Stimulated activated CD8-positive, alpha-beta memory T cell treated with anti-CD3 and anti-CD28 coated beads, Interleukin-12 subunit alpha, Interleukin-12 subunit beta, amount 100 ng/mL, for 1 hour (primary cell): ENCODE data around the gene HMBS.
"Not testable (repeated sequence)": the region's sequence is repeated elsewhere in the genome, so short reads cannot be mapped to it uniquely, and the experiment has no call there.

ENCODE experiments used
- DNase-seq: peaks from one replicate; pipeline ENCODE4 v3.0.0-alpha.2; 2020; ENCODE audit warnings: low read depth

Gene HMBS

DNA sequence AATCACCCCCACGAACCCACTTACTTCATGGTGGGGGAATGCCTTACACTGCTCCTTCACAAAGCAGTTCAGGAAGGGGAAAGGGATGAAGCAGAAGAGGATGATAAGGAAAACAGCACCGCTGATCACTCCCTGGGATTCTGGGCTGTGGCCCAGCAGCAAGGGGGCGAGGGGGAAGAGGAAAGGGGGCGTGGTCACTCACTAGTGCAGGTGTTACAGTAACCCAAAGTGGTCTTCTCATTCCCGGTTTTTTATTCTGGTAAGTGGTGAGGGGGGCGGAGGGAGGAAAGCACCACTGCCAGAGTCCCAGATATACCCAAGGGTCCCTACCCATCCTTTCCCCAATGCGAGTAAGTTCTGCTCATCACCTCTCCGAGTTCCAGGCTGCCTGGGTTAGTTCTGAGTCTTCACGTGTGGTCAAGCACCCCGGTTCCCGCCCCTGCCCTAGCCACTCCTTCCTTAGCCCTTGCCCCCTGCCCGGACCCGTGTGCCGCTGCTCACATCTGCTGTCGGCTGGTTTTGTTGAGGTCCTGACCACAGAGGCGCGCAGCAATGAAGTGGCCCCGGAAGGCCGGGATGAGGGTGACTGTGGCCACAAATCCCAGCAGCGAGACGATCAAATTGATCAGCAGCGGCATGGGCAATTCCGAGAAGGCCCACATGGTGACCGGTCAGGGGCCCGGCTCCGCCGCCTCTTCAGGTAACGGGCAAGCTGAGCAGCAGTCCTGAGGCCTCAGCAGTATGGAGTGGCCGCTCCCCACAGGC, 16.5 kb downstream of the HMBS start:
- DNase-seq: no peak

DNA sequence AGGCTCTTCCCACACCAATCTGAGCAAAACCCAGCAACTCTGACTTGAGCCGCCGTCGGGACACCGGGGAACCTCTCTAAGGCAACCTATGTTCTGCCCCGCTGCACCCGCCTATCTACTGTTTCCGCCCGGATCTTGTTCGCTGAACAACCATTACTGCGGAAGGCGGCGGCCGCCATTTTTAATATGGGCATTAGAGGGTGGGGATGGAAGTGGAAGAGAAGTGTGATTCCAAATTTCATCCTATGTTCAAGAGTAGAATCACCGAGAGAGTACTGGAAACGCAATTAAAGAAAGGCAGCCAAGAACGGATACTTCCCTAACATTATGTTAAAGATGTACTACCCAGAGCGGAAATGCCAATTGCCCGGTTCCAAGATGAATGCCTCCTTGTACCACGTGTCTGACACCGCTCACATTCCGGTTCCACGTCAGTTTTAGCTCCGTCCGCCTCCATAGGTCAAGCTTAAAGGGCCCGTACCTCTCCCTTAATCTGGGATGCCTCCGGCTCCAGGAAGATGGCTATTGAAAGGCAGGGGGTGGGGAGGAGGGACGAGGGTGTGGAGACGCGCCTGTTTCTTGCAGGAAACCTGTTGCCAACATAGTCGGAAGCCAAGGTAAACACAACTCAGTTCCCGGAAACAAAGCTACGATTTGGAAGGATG, 17.2 kb downstream of the HMBS start, which contains the start of gene DPAGT1:
Gene DPAGT1, minus strand, starts transcription at position 95 of the 665 bp plus-strand sequence. CDS start 198 bp downstream, outside the sequence.
- peak; percentile 78 for DNase-seq

DNA sequence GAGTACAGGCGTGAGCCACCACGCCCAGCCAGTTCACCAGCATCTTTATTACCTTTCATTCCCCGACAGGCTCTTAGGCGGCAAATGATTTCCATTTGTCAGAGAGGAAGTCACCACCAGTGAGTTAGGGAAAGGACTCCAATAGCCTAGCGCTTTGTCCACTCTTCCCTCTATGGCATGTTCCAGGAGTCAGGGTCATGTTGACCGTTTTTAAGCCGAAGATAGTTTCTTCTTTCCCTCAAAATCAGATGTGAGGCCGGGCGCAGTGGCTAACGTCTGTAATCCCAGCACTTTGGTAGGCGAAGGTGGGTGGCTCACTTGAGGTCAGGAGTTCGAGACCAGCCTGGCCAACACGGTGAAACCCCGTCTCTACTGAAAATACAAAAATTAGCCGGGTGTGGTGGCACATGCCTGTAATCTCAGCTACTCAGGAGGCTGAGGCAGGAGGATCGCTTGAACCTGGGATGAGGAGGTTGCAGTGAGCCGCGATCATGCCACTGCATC, 18.5 kb downstream of the HMBS start:
- DNase-seq: not testable (repeated sequence)

GRCh38 chr11:119103793-119104192, 19.1 kb downstream of the HMBS start:
- no peak for DNase-seq

- DNase-seq: peak; percentile 70
Measured at GRCh38 chr11:119106564-119107537, 22.2 kb downstream of the HMBS start, which contains the start of gene C2CD2L. C2CD2L (plus strand) TSS chr11:119107344; CDS start chr11:119107742, 398 bp downstream.

DNA sequence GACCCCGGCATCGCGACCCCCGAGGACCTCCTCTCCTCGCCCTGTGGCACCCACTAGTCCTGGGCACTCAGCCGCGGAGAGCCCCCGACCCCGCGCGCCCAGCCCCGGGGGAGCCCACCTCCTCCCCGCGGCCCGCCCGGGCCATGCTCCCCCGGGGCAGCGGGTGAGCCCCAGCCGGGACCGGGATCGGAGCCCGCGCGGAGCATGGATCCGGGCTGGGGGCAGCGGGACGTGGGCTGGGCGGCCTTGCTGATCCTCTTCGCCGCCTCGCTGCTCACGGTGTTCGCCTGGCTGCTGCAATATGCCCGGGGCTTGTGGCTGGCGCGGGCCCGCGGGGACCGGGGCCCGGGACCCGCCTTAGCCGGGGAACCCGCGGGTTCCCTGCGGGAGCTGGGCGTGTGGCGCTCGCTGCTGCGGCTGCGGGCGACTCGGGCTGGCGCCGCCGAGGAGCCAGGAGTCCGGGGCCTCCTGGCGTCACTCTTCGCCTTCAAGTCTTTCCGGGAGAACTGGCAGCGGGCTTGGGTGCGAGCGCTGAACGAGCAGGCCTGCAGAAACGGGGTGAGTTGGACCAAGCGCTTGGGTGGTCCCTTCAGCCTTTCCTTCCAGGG, 23.0 kb downstream of the HMBS start:
- DNase-seq: no peak

DNA sequence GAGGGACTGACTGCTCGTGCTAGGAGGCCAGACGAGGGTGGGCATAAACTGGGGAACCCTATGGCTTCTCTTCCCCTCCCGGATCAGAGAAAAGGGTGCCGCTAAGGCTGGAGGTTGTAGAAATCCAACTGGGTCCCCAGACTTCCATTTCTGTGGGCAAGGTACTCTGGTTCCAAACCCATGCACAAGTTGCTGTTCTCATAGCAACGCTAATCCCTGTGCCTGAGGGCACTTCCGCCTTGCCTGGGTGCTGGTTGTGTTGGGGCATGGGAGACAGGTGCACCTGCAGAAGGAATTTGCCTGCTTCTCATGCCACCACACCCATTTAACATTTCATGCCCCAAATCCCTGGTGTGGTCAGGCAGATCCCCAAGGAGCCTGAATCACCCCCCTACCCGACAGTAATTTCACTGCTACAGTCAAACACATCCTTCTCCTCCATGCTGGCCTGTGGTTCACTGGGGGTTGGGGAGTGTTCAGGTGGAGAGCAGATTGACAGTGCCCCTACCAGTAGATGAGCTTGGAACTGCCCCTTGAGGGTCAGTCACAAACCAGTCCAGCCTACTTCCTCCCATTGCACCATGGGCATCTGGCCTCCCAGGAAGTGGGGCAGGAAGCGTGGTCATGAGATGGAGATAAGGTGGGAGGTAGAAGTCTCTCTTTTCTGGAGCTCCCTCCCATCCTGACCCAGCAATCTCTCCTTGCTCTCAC, 23.6 kb downstream of the HMBS start:
- DNase-seq: no peak

- DNase-seq: no peak
Measured at GRCh38 chr11:119108857-119109221, 24.2 kb downstream of the HMBS start.

- DNase-seq: no peak
Measured at GRCh38 chr11:119109843-119110242, 25.2 kb downstream of the HMBS start.

GRCh38 chr11:119110439-119110838, 25.8 kb downstream of the HMBS start:
- no peak for DNase-seq

- no peak for DNase-seq
Measured at GRCh38 chr11:119111361-119111925, 26.8 kb downstream of the HMBS start.

- DNase-seq: no peak
Measured at GRCh38 chr11:119112314-119113020, 27.8 kb downstream of the HMBS start.

DNA sequence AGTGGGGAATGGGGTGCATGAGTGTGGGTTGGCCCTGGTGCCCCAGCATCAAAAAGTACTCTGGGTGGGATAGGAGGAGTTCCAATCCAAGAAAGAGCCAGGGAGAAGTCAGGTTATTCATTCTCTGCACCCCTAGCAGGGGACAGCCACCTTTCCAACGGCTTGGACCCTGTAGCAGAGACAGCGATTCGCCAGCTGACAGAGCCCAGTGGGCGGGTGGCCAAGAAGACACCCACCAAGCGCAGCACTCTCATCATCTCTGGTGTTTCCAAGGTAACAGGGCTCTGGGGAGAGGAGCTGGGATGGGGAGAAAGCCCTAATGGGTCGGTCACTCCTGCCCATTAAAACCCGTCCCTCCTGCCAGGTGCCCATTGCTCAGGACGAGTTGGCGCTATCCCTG, 29.0 kb downstream of the HMBS start:
- DNase-seq: no peak

GRCh38 chr11:119114351-119114750, 29.7 kb downstream of the HMBS start:
- DNase-seq: no peak

DNA sequence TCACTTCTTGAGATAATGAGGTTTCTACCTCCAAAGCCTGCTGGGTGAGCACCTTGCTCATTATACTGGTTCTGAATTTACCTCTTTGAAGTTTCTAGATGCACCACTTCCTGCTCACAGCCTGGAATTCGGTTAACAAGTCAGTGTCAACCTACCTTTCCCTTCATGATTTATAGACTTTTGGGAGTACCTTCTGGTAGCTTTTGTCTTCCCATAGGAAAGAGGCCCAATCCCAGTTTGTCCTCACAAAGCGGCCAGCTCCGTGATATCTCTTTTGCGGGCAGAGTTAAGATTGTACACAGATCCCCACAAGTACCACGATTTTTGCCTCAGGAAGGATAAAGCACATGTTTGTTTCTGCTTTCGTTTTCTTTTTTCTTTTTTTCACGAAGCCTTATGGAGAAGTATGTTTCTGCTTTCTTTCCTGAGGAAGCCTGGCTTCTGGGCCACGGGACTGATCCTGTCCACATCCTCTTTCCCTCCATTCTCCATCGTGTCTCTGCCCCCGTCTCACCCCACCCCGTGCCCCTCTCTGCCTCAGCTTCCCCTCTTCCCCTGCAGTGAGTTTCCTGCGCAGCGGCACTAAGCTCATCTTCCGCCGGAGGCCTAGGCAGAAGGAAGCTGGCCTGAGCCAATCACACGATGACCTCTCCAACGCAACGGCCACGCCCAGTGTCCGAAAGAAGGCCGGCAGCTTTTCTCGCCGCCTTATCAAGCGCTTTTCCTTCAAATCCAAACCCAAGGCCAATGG, 31.0 kb downstream of the HMBS start:
- DNase-seq: no peak

- no peak for DNase-seq
Measured at GRCh38 chr11:119116235-119116594, 31.5 kb downstream of the HMBS start.

GRCh38 chr11:119116601-119117000, 31.9 kb downstream of the HMBS start:
- DNase-seq: no peak

GRCh38 chr11:119117004-119117706, 32.5 kb downstream of the HMBS start:
- no peak for DNase-seq

- no peak for DNase-seq
Measured at GRCh38 chr11:119118227-119118626, 33.5 kb downstream of the HMBS start.
